ENCODE data around the gene TMEM62. TPM values are rescaled to one million over a fixed set of nuclear protein-coding genes. Genes with fewer than 3 reads are reported as not detected.

Gene TMEM62
- total and polyA plus RNA-seq, 2 of the 8 experiments (the other 6 are each of a cell fraction or from before 2014, with no cell fraction given): 2.0 to 4.0 TPM

GRCh38 chr15:43102187-43102586 is 31.2 kb upstream of the TMEM62 start:
- Histone ChIP-seq H4K8ac (ENCODE audit: extremely low read depth, insufficient read depth, low read length) (no peak overlapping the region), H3K27me3 (replicated peaks in 1 of 4; ENCODE audit: control insufficient read depth in 3 of 4, extremely low read depth in 1 of 4, insufficient read depth in 3 of 4, low read length in 3 of 4) (no peaks in the 10 kb centered on the region), H3K56ac (replicated peaks; ENCODE audit: insufficient read length, low read depth, low read length) (no peak overlapping the region), H3K36me3 (ENCODE audit: control insufficient read depth in 2 of 4, insufficient read depth in 4 of 4, low read length in 3 of 4) (peaks cover 0 to 7% (median 3%) of the 10 kb centered on the region in 4 experiments; a peak in 3 of 8 replicates), H2AK5ac (ENCODE audit: low read depth, low read length) (no peak overlapping the region), H4K20me1 (replicated peaks in 1 of 2; ENCODE audit: control insufficient read depth in 1 of 2, insufficient read depth in 2 of 2, low read length in 2 of 2) (no peaks in the 10 kb centered on the region), H4K91ac (replicated peaks; ENCODE audit: insufficient read length, low read length) (no peak overlapping the region), H3K79me2 (ENCODE audit: control insufficient read depth in 1 of 2, insufficient read depth in 2 of 2, low read length in 2 of 2) (peaks cover 0 to 46% of the 10 kb centered on the region in 2 experiments; a peak in 3 of 4 replicates), H2BK12ac (ENCODE audit: low read depth, low read length) (no peak overlapping the region), H2BK120ac (replicated peaks; ENCODE audit: low read depth, low read length) (no peak overlapping the region), H3K4me3 (ENCODE audit: extremely low read depth in 1 of 4, insufficient read depth in 2 of 4, low read depth in 3 of 4, low read length in 4 of 4) (no peak overlapping the region), H3K18ac (ENCODE audit: extremely low read depth, low read length) (no peak overlapping the region), H3K9me3 (ENCODE audit: insufficient read depth in 2 of 2, low read depth in 1 of 2, low read length in 1 of 2) (no peaks in the 10 kb centered on the region), H2BK5ac (ENCODE audit: low read depth, low read length) (no peak overlapping the region), H3K23ac (ENCODE audit: insufficient read length) (no peak overlapping the region), H2BK15ac (ENCODE audit: low read length) (no peak overlapping the region), H3K27ac (ENCODE audit: low read depth, low read length) (no peak overlapping the region), H3K23me2 (ENCODE audit: low read depth, low read length) (no peaks in the 10 kb centered on the region; the same call in 1 of the 2 replicates), H3K79me1 (ENCODE audit: low read depth, low read length) (peaks cover 5% of the 10 kb centered on the region; the same call in 1 of the 2 replicates), H3K9ac (replicated peaks in 1 of 4; ENCODE audit: extremely low read depth in 1 of 4, low read depth in 3 of 4, low read length in 3 of 4) (no peak overlapping the region), H4K5ac (ENCODE audit: insufficient read length, low read depth, low read length) (no peak overlapping the region), H2AFZ (ENCODE audit: low read length) (no peak overlapping the region), H3K4me1 (replicated peaks in 1 of 4; ENCODE audit: control insufficient read depth in 3 of 4, insufficient read depth in 4 of 4, low read length in 3 of 4) (no peaks in the 10 kb centered on the region), H2BK20ac (ENCODE audit: low read length) (no peak overlapping the region), H3K4me2 (ENCODE audit: insufficient read depth in 1 of 2, low read depth in 2 of 2, low read length in 2 of 2) (no peak overlapping the region), H3K14ac (ENCODE audit: insufficient read length) (no peak overlapping the region), H3K4ac (replicated peaks; ENCODE audit: insufficient read length, low read depth, low read length) (no peak overlapping the region)
- no peak for FAIRE-seq
- CTCF ChIA-PET (ENCODE audit: partially characterized antibody): no interaction called here
- WGBS, 2 experiments (ENCODE audit: extremely low coverage in 1 of 2, insufficient coverage in 1 of 2, insufficient read length in 1 of 2, insufficient replicate concordance in 2 of 2, low coverage in 1 of 2, low lambda C conversion rate in 2 of 2, missing lambda C conversion rate in 1 of 2): 93% methylated on average over 1 of the region's 1 CpG; no CpG with 5 or more reads in 1 of the 2 experiments
- POLR2A ChIA-PET (ENCODE audit: partially characterized antibody): no interaction called here
- DNase-seq (ENCODE audit: low read depth in 1 of 2, low spot score in 2 of 2): no peak
- no peak for TF ChIP-seq CBX8 (IDR thresholded peaks at IDR 0.05; ENCODE audit: borderline replicate concordance, low read depth, low read length)
- no peak for TF ChIP-seq NANOG (IDR thresholded peaks at IDR 0.05; ENCODE audit: insufficient read depth, low read depth, low read length, poor library complexity, severe bottlenecking)
